ENCODE measurements around the gene OTUD5. TPM values are rescaled to one million over a fixed set of nuclear protein-coding genes. Genes with fewer than 3 reads are reported as not detected.

OTUD5 gene
- total RNA-seq, 4 donors from 2014 or later: 39.9 to 53.9 (median 48.5) TPM

- 90% methylated on average over 16 of the region's 17 CpGs for WGBS
- DNase-seq (ENCODE audit: extremely low spot score): no peak
Observed at GRCh38 chrX:48909703-48910294, 47.6 kb downstream of the OTUD5 start.

GRCh38 chrX:48908600-48908999 lies 48.8 kb downstream of the OTUD5 start:
- H3K36me3 ChIP-seq: peaks cover 0 to 38% (median 27%) of the 10 kb centered on the region in 4 donors
- DNase-seq (ENCODE audit: extremely low spot score): no peak
- 69% methylated on average over 1 of the region's 1 CpG for WGBS
- peaks cover 5 to 21% (median 16%) of the 10 kb centered on the region in 4 donors for H3K4me1 ChIP-seq
- H3K9me3 ChIP-seq: no peaks in the 10 kb centered on the region
- intact Hi-C loops (cut with DNase I): no loop called here
- TF ChIP-seq POLR2A (IDR thresholded peaks at IDR 0.05; ENCODE audit: low read depth) (no peak), POLR2AphosphoS5 (IDR thresholded peaks at IDR 0.05) (no peak), CTCF (IDR thresholded peaks at IDR 0.05) (no peak), EP300 (IDR thresholded peaks at IDR 0.05) (no peak)
- H3K27me3 ChIP-seq: no peaks in the 10 kb centered on the region
- H3K4me3 ChIP-seq: no peak overlapping the region
- no peak overlapping the region for H3K27ac ChIP-seq (replicated peaks in 1 of 4)

More at GRCh38 chrX:48909703-48910294, 47.6 kb downstream of the OTUD5 start:
- intact Hi-C loops (cut with DNase I): no loop called here
- Histone ChIP-seq H3K4me3 (no peak overlapping the region), H3K4me1 (peaks cover 5 to 21% (median 16%) of the 10 kb centered on the region in 4 donors), H3K9me3 (no peaks in the 10 kb centered on the region), H3K27ac (replicated peaks in 1 of 4) (no peak overlapping the region), H3K36me3 (peaks cover 0 to 40% (median 27%) of the 10 kb centered on the region in 4 donors), H3K27me3 (no peaks in the 10 kb centered on the region)
- TF ChIP-seq POLR2A (IDR thresholded peaks at IDR 0.05; ENCODE audit: low read depth) (no peak), POLR2AphosphoS5 (IDR thresholded peaks at IDR 0.05) (no peak), CTCF (IDR thresholded peaks at IDR 0.05) (no peak), EP300 (IDR thresholded peaks at IDR 0.05) (no peak)

- DNase-seq (ENCODE audit: extremely low spot score): no peak
- H3K4me3 ChIP-seq: no peak overlapping the region
- no peak overlapping the region for H3K27ac ChIP-seq (replicated peaks in 1 of 4)
- no peaks in the 10 kb centered on the region for H3K9me3 ChIP-seq
- TF ChIP-seq POLR2A (IDR thresholded peaks at IDR 0.05; ENCODE audit: low read depth): no peak
- TF ChIP-seq EP300 (IDR thresholded peaks at IDR 0.05): no peak
- no peak for TF ChIP-seq CTCF (IDR thresholded peaks at IDR 0.05)
- TF ChIP-seq POLR2AphosphoS5 (IDR thresholded peaks at IDR 0.05): no peak
- no peaks in the 10 kb centered on the region for H3K27me3 ChIP-seq
- WGBS: 89% methylated on average over 20 of the region's 20 CpGs
- peaks cover 0 to 69% (median 57%) of the 10 kb centered on the region in 4 donors for H3K36me3 ChIP-seq
- peaks cover 0 to 7% (median 2%) of the 10 kb centered on the region in 4 donors for H3K4me1 ChIP-seq
- intact Hi-C loops (cut with DNase I): no loop called here
Observed at GRCh38 chrX:48905090-48905790, 52.2 kb downstream of the OTUD5 start.

- WGBS: 87% methylated on average over 11 of the region's 14 CpGs
- intact Hi-C loops (cut with DNase I): no loop called here
Observed at GRCh38 chrX:48904626-48905025, 52.8 kb downstream of the OTUD5 start.

More at GRCh38 chrX:48904626-48905025, 52.8 kb downstream of the OTUD5 start:
- Histone ChIP-seq H3K27ac (replicated peaks in 1 of 4) (no peak overlapping the region), H3K27me3 (no peaks in the 10 kb centered on the region), H3K4me3 (no peak overlapping the region), H3K4me1 (peaks cover 0 to 4% (median 2%) of the 10 kb centered on the region in 4 donors), H3K9me3 (no peaks in the 10 kb centered on the region), H3K36me3 (peaks cover 0 to 69% (median 59%) of the 10 kb centered on the region in 4 donors)
- TF ChIP-seq POLR2A (IDR thresholded peaks at IDR 0.05; ENCODE audit: low read depth) (no peak), EP300 (IDR thresholded peaks at IDR 0.05) (no peak), CTCF (IDR thresholded peaks at IDR 0.05) (no peak), POLR2AphosphoS5 (IDR thresholded peaks at IDR 0.05) (no peak)
- DNase-seq (ENCODE audit: extremely low spot score): no peak

Data from esophagus muscularis mucosa (tissue), 4 donors.